DND-41 (cell line): ENCODE results near the gene LIF.

ENCODE experiments used
- ATAC-seq: fragments of 200-7000 bp; cut with Tn5 transposase; 3 replicates; pipeline ENCODE4 v1.9.1; 2021; ENCODE audit warnings: low read depth; ENCODE audit not compliant: insufficient read depth
- DNase-seq: peaks from one replicate; pipeline ENCODE4 v3.0.0-alpha.2; 2020
- H2AFZ ChIP-seq: 2 replicates; pipeline ENCODE4 v1.6.0; 2012; ENCODE audit warnings: low read depth, low read length
- H3K27ac ChIP-seq: 2 replicates; pipeline ENCODE4 v1.5.1; 2012; ENCODE audit warnings: low read length, inconsistent platforms
- H3K27me3 ChIP-seq: fragments of 200-600 bp; sonication (generic); 2 replicates; pipeline ENCODE4 v1.6.0; 2012; ENCODE audit warnings: low read length, mild to moderate bottlenecking, inconsistent platforms; ENCODE audit not compliant: insufficient read depth, poor library complexity
- H3K36me3 ChIP-seq: 2 replicates; pipeline ENCODE4 v1.5.1; 2012; ENCODE audit warnings: low read length, inconsistent platforms; ENCODE audit not compliant: insufficient read depth
- H3K4me1 ChIP-seq: 2 replicates; pipeline ENCODE4 v1.5.1; 2012; ENCODE audit warnings: mild to moderate bottlenecking, low read length; ENCODE audit not compliant: insufficient read depth
- H3K4me2 ChIP-seq: 2 replicates; pipeline ENCODE4 v1.6.0; 2012; ENCODE audit warnings: mild to moderate bottlenecking, moderate library complexity, low read length, inconsistent platforms; ENCODE audit not compliant: insufficient read depth
- H3K4me3 ChIP-seq, 2 experiments: fragments of 200-600 bp in 1 of 2; shearing (Covaris generic) in 1 of 2; 2 replicates each; pipeline ENCODE4 v1.5.1; 2012 to 2016; ENCODE audit warnings: inconsistent platforms in 2 of 2, low read length in 2 of 2, mild to moderate bottlenecking in 2 of 2, low read depth in 1 of 2, moderate library complexity in 1 of 2
- H3K79me2 ChIP-seq: 2 replicates; pipeline ENCODE4 v1.6.0; 2012; ENCODE audit warnings: low read length, inconsistent platforms; ENCODE audit not compliant: insufficient read depth
- H3K9ac ChIP-seq: 2 replicates; pipeline ENCODE4 v1.6.0; 2012; ENCODE audit warnings: low read depth, mild to moderate bottlenecking, inconsistent platforms, low read length, moderate library complexity
- H3K9me3 ChIP-seq: 2 replicates; pipeline ENCODE4 v1.5.1; 2012; ENCODE audit warnings: low read length, moderate library complexity, mild to moderate bottlenecking, inconsistent platforms; ENCODE audit not compliant: insufficient read depth, severe bottlenecking
- H4K20me1 ChIP-seq: 2 replicates; pipeline ENCODE4 v1.6.0; 2012; ENCODE audit warnings: low read length; ENCODE audit not compliant: insufficient read depth
- EZH2 ChIP-seq: IDR thresholded peaks from 3 replicates; pipeline ENCODE4 v1.6.1; 2012; ENCODE audit warnings: borderline replicate concordance, low read depth, mild to moderate bottlenecking, moderate library complexity, low read length, inconsistent platforms; ENCODE audit not compliant: severe bottlenecking
- TF ChIP-seq, protein P1 (sequence below): IDR thresholded peaks from 2 replicates; pipeline ENCODE4 v1.5.1; 2012; ENCODE audit warnings: borderline replicate concordance, low read length, moderate library complexity, mild to moderate bottlenecking; ENCODE audit not compliant: poor library complexity, severe bottlenecking; ENCODE audit errors: extremely low read depth

Gene LIF

DNA sequence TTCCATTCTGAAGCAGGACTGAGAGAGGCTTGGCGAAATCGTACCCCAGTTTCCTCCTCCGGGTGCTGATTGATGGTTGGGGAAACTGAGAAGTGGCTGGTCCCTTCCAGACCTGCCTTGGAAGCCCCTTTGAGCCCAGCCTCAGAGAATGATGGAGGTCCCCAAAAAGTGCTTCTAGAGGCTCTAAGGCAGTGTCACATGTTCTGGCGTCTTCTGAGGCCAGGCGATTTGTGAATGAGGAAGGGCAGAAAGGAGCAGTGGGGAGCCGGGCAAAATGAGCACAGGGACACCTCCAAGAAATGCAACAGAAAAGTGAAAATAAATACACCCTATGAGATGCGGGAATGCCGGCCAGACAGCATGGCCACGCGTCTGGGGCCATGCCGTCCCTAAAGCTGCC is 1.0 kb upstream of the LIF start:
- Histone ChIP-seq H3K27ac (no peak overlapping the region), H2AFZ (no peak overlapping the region), H3K27me3 (no peaks in the 10 kb centered on the region), H4K20me1 (no peaks in the 10 kb centered on the region), H3K9ac (no peak overlapping the region; the same call in 1 of the 2 replicates), H3K4me1 (peaks cover 39% of the 10 kb centered on the region), H3K36me3 (peaks cover 2% of the 10 kb centered on the region; the same call in 1 of the 2 replicates), H3K9me3 (no peaks in the 10 kb centered on the region), H3K4me2 (peak overlapping the region; percentile 90), H3K4me3 (peak overlapping the region in 1 of 2 experiments; percentile 64; a peak in 1 of 4 replicates), H3K79me2 (no peaks in the 10 kb centered on the region)
- ATAC-seq = no peak
- no peak for DNase-seq
- no peak for TF ChIP-seq EZH2

DNA sequence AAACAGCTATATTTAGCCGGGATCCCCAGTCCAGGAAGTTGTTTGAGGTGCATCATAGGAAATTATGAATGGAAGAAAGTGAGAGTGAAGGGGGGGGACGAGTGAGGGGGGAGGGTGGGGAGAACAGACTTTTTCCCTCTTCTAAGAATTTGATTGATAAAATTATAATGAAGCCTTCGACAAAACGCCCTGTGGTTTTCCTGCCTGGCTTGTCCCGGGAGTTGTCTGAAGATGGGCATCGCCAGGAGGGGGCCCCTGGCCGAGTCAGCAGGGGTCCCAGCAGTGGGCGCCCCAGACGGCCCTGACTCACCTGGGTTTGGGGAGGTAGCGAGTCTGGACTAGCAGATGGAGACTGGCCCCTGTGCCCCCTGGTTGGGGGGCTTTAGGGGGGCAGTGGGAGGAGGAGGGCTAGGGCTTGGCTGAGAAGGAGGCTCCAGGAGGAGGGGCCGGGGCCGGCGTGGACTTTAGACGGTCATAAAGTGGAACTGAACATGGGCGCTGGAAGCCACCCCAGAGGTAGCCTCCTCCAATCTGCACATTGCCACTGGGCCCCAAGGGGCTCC is 336 bp upstream of the LIF start:
- peak overlapping the region; percentile 87 for H2AFZ ChIP-seq
- peak overlapping the region; percentile 46; the same call in 1 of the 2 replicates for H3K27ac ChIP-seq
- no peak for DNase-seq
- peak overlapping the region; percentile 61 for H3K9ac ChIP-seq
- peak overlapping the region; percentile 90 for H3K4me2 ChIP-seq
- no peak; the same call in 2 of the 3 replicates for ATAC-seq
- no peaks in the 10 kb centered on the region for H4K20me1 ChIP-seq
- H3K4me3 ChIP-seq = peak overlapping the region; percentile 32 to 64; a peak in 3 of 4 replicates
- H3K4me1 ChIP-seq = peaks cover 39% of the 10 kb centered on the region
- no peaks in the 10 kb centered on the region for H3K27me3 ChIP-seq
- H3K9me3 ChIP-seq = no peaks in the 10 kb centered on the region
- TF ChIP-seq EZH2 = no peak
- TF ChIP-seq, protein P1, sequence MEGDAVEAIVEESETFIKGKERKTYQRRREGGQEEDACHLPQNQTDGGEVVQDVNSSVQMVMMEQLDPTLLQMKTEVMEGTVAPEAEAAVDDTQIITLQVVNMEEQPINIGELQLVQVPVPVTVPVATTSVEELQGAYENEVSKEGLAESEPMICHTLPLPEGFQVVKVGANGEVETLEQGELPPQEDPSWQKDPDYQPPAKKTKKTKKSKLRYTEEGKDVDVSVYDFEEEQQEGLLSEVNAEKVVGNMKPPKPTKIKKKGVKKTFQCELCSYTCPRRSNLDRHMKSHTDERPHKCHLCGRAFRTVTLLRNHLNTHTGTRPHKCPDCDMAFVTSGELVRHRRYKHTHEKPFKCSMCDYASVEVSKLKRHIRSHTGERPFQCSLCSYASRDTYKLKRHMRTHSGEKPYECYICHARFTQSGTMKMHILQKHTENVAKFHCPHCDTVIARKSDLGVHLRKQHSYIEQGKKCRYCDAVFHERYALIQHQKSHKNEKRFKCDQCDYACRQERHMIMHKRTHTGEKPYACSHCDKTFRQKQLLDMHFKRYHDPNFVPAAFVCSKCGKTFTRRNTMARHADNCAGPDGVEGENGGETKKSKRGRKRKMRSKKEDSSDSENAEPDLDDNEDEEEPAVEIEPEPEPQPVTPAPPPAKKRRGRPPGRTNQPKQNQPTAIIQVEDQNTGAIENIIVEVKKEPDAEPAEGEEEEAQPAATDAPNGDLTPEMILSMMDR = no peak
- peaks cover 2% of the 10 kb centered on the region; the same call in 1 of the 2 replicates for H3K36me3 ChIP-seq
- H3K79me2 ChIP-seq = no peaks in the 10 kb centered on the region

DNA sequence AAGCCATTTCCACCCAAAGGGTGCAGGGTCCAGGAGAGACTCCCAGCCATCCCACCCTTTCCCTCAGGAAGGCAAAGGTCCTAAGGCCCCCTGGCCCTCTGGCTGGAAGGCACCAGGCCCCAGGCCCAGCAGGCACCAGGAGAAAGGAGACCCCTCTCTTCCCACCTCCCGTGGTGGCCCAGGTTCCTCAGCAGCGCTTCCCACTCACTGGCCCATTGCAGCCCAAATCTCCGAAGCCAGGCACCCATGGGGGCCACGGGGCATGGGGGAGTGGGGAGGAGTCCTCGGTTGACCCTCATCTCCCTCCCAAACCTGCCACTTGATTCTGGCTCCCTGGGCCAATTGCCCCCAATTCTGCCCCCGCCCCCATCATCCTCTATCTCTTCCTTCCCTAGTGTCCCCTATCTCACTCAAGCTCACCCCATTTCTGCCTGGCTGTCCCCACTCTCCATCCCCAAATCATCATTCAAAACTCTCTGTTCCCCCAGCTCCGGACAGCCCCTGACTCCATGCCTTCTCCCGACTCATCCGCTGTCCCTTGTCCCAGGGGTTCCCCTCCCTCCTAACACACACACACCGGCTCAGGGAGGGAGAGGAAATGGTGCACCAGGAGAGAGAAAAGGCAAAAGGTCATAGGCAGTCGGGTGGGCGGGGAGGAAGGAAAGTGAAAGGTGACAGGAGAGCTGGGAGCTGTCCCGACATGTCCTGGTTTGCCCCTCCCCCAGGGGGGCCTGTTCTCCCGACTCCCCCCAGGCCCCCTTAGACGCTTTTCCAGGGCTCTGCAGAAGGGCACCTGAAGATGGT is 1.2 kb downstream of the LIF start:
- Histone ChIP-seq H3K9me3 (no peaks in the 10 kb centered on the region), H3K27me3 (no peaks in the 10 kb centered on the region), H2AFZ (peak overlapping the region; percentile 87), H3K4me2 (peak overlapping the region; percentile 90), H3K27ac (peak overlapping the region; percentile 46), H3K9ac (peak overlapping the region; percentile 61), H3K4me1 (peaks cover 39% of the 10 kb centered on the region), H3K36me3 (peaks cover 2% of the 10 kb centered on the region; the same call in 1 of the 2 replicates), H3K4me3 (peak overlapping the region; percentile 32 to 64; a peak in 3 of 4 replicates), H4K20me1 (no peaks in the 10 kb centered on the region), H3K79me2 (no peaks in the 10 kb centered on the region)
- TF ChIP-seq EZH2 = no peak
- TF ChIP-seq, protein P1 = no peak
- ATAC-seq (peak; percentile 9; the same call in 1 of the 3 replicates), DNase-seq (peak; percentile 43)

DNA sequence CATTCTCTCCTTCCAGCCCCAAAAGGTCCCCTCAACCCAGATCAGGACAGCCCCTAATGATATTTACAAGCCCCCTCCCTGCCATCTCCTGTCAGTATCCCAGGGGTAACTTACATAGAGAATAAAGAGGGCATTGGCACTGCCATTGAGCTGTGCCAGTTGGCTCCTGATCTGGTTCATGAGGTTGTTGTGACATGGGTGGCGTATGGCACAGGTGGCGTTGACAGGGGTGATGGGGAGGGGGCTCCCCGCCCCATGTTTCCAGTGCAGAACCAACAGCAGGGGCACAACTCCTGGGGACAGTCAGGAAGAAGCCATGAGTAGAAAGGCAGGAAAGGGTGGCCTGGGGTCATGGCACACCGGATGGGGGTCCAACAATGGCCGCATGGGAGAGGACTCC is 1.9 kb downstream of the LIF start:
- Histone ChIP-seq H3K27ac (no peak overlapping the region), H4K20me1 (no peaks in the 10 kb centered on the region), H3K9me3 (no peaks in the 10 kb centered on the region), H3K27me3 (no peaks in the 10 kb centered on the region), H3K79me2 (no peaks in the 10 kb centered on the region), H3K4me1 (peaks cover 39% of the 10 kb centered on the region), H3K9ac (no peak overlapping the region), H3K36me3 (peaks cover 2% of the 10 kb centered on the region; the same call in 1 of the 2 replicates), H2AFZ (no peak overlapping the region), H3K4me3 (no peak overlapping the region), H3K4me2 (no peak overlapping the region)
- ATAC-seq (no peak), DNase-seq (no peak)
- no peak for TF ChIP-seq EZH2
- TF ChIP-seq, protein P1 = no peak
